ENCODE results near the gene ANKRD34A.

DNA sequence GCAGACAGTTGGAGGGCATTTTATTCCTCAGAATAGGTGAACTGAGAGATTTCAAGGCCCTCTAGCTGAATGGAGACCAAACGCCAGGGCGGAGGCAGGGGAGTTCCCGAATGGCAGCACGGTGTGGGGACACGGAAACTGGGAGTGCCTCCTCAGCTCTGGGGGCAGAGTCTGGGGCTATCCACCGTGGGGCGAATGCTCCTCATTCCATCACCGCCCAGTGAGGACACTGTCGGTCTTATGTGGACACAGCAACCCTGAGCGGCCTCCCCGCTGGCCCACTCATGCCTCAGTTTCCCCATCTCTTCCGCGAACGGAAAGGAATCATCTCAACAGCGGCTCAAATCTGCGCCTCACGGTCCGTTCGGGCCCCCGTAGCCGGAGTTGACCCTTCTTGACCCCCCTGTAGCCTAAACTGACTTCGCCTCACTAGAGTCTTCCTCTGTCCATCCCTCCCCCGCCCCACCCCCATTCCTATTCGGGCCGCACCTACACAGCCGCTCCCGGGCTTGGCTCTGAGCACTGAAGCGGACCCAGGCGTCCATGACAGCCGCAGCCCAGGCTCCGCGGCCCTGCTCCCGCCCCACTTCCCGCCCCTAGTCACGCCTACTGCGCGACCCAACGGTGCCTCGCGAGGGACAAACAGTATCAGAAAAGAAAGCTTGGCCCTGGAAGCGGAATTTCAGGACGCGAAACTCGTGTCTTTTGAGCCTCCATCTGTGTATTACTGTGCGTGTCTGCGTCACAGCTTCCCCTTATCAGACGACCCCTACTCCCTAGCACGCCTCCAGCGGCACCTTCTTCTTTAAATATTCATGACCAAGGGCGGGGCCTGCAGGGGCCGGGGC is 46.0 kb downstream of the ANKRD34A start, which contains the start of gene PEX11B:
- TF ChIP-seq EZH2 (IDR thresholded peaks at IDR 0.05; ENCODE audit: insufficient read depth, poor library complexity, severe bottlenecking), result no peak
- TF ChIP-seq EZH2phosphoT487 (IDR thresholded peaks at IDR 0.05; ENCODE audit: insufficient read depth, low read depth), result no peak

Measured in GM23248 (cell line).